ENCODE results near the gene NR4A1. TPM values are rescaled to one million over a fixed set of nuclear protein-coding genes. Genes with fewer than 3 reads are reported as not detected.

NR4A1 gene
- total RNA-seq, 1 donor from 2014 or later = 79.2 TPM

DNA sequence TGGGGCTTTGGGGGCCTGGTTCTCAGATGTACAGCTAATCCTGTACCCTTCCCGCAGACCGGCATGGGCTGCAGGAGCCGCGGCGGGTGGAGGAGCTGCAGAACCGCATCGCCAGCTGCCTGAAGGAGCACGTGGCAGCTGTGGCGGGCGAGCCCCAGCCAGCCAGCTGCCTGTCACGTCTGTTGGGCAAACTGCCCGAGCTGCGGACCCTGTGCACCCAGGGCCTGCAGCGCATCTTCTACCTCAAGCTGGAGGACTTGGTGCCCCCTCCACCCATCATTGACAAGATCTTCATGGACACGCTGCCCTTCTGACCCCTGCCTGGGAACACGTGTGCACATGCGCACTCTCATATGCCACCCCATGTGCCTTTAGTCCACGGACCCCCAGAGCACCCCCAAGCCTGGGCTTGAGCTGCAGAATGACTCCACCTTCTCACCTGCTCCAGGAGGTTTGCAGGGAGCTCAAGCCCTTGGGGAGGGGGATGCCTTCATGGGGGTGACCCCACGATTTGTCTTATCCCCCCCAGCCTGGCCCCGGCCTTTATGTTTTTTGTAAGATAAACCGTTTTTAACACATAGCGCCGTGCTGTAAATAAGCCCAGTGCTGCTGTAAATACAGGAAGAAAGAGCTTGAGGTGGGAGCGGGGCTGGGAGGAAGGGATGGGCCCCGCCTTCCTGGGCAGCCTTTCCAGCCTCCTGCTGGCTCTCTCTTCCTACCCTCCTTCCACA, 7.6 kb downstream of the NR4A1 start:
- DNase-seq (ENCODE audit: low spot score) = no peak

- no peak for DNase-seq (ENCODE audit: low spot score)
These were observed 8.6 kb downstream of the NR4A1 start for GRCh38 chr12:52059582-52060497.

- DNase-seq (ENCODE audit: low spot score) = no peak
These were observed 9.4 kb downstream of the NR4A1 start for GRCh38 chr12:52060498-52061177.

- no peak for DNase-seq (ENCODE audit: low spot score)
These were observed 10.4 kb downstream of the NR4A1 start for GRCh38 chr12:52061470-52062166.

GRCh38 chr12:52062167-52063081, 11.2 kb downstream of the NR4A1 start:
- DNase-seq (ENCODE audit: low spot score) = no peak

GRCh38 chr12:52063082-52063924, 12.1 kb downstream of the NR4A1 start:
- DNase-seq (ENCODE audit: low spot score) = no peak

- no peak for DNase-seq (ENCODE audit: low spot score)
These were observed 12.9 kb downstream of the NR4A1 start for GRCh38 chr12:52063981-52064649.

GRCh38 chr12:52066346-52067080, 15.3 kb downstream of the NR4A1 start:
- no peak for DNase-seq (ENCODE audit: low spot score)

DNA sequence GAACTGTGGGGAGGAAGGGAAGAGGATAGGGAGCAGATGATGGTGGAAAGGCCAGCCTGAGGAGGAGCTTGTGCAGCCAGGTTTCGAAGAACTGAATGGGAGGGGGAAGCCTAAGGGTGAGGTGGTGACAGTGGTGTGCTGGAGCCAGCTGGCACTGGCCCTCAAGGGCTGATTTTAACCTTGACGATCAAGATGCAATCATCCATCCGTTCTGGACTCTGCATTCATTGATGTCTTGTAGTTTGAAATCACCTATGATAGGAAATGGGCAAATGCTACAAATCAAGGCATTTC, 15.8 kb downstream of the NR4A1 start:
- DNase-seq (ENCODE audit: low spot score) = no peak

- peak; percentile 93 for DNase-seq (ENCODE audit: low spot score)
These were observed 18.3 kb downstream of the NR4A1 start, which contains the start of gene ATG101 for GRCh38 chr12:52069327-52070184. TSS of gene ATG101 (plus strand) at chr12:52069978. CDS start at chr12:52073651, 3,673 bp downstream.

- DNase-seq (ENCODE audit: low spot score) = no peak
These were observed 19.1 kb downstream of the NR4A1 start for GRCh38 chr12:52070185-52070925.

- no peak for DNase-seq (ENCODE audit: low spot score)
These were observed 22.5 kb downstream of the NR4A1 start for GRCh38 chr12:52073531-52074381.

DNA sequence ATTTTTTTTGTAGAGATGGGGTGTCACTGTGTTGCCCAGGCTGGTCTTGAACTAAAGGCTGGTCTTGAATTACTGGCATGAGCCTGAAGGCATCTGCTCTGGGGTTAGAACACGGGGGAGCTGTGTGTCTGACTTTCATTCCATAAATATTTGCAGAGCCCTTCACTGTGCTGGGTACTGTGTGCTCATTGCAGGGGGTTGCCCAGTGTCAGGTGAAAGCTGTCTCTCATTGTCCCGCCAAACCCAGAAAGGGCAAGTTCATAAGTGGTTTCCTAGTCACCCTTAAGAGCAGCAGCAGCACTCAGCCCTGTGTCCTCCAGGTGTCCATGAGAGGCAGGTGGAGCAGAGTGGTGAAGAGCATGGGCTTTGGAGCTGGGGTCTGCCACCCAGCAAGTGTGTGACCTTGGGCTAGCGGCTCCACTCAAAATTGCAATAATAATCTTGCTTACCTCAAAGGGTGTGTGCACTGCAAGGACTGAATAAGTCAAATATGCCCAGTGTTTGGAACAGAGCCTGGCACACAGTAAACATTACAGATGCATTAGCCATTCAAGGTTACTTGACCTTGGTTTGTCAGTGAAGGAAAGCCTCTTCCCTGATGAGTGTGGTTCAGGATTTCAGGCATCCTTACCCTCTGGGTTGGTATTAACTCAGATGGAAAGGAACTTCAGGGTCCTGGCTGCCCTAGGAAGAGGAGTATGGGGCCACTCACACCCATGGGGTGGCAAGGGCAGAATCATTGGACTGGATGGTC, 23.9 kb downstream of the NR4A1 start:
- no peak for DNase-seq (ENCODE audit: low spot score)

DNA sequence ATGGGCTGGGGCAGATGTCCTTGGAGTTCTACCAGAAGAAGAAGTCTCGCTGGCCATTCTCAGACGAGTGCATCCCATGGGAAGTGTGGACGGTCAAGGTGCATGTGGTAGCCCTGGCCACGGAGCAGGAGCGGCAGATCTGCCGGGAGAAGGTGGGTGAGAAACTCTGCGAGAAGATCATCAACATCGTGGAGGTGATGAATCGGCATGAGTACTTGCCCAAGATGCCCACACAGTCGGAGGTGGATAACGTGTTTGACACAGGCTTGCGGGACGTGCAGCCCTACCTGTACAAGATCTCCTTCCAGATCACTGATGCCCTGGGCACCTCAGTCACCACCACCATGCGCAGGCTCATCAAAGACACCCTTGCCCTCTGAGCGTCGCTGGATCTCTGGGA, 25.6 kb downstream of the NR4A1 start:
- DNase-seq (ENCODE audit: low spot score) = no peak

DNA sequence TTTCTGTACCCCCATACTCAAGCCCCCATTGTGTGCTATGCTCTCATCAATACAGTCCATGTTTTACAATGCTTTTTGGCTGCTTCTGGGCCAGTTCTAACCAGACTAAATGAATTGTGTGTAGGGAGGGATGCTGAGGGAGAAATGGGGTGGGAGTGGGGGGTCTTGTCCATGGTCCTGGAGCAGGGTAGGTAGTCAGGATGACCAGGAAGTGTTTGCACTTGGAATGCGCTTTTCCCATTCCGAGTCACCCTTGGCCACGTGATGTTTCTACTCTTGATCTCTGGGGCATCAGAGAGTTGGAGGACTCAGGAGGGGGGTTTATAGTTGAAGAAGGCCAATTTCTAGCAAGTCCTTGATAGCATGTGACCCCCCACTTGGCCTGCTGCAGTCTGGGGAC, 27.0 kb downstream of the NR4A1 start:
- DNase-seq (ENCODE audit: low spot score) = no peak

All from ureter (tissue), 1 donor.